ENCODE data around the gene HAGHL. TPM values are rescaled to one million over a fixed set of nuclear protein-coding genes. Genes with fewer than 3 reads are reported as not detected.

The HAGHL gene
- total and polyA plus RNA-seq, 2 donors (not counting 3 experiments of a cell fraction or from before 2014, with no cell fraction given), result 6.3 to 6.8 TPM

- H3K36me3 ChIP-seq (ENCODE audit: control insufficient read depth in 2 of 2, extremely low read depth in 1 of 2, insufficient read depth in 2 of 2, low read length in 2 of 2), result peaks cover 7 to 42% of the 10 kb centered on the region in 2 experiments
- intact Hi-C loops (cut with micrococcal nuclease), result no loop called here
- H3K79me2 ChIP-seq (ENCODE audit: control insufficient read depth, insufficient read depth, low read length), result no peaks in the 10 kb centered on the region
- H3K4me1 ChIP-seq (ENCODE audit: control insufficient read depth, extremely low read depth, insufficient read depth, low read length), result no peaks in the 10 kb centered on the region
- H4K20me1 ChIP-seq (replicated peaks; ENCODE audit: control insufficient read depth, extremely low read depth, insufficient read depth, low read length), result no peaks in the 10 kb centered on the region
- H3K27me3 ChIP-seq (ENCODE audit: control insufficient read depth in 2 of 2, insufficient read depth in 2 of 2, low read length in 2 of 2), result no peaks in the 10 kb centered on the region
- DNase-seq (ENCODE audit: low read depth, low spot score) (no peak), FAIRE-seq (no peak)
- ChIA-PET POLR2A (no interaction called here), CTCF (no interaction called here)
- dilution Hi-C loops (cut with MboI; ENCODE audit: extremely low pct_ligation_motif_present, low sequenced_read_pairs), result no loop called here
- no peaks in the 10 kb centered on the region for H3K9me3 ChIP-seq (replicated peaks; ENCODE audit: control insufficient read depth, insufficient read depth, low read length)
- H3K4me2 ChIP-seq (ENCODE audit: insufficient read depth, low read length), result no peak overlapping the region
- no peak overlapping the region for H3K9ac ChIP-seq (replicated peaks; ENCODE audit: extremely low read depth, insufficient read depth, low read length)
- no peak overlapping the region for H3K4me3 ChIP-seq (replicated peaks in 1 of 3; ENCODE audit: insufficient read depth in 1 of 3, low read depth in 1 of 3, low read length in 3 of 3)
- TF ChIP-seq GATA2 (IDR thresholded peaks at IDR 0.05; ENCODE audit: insufficient read depth, insufficient read length, low read depth, low read length) (no peak), MAX (IDR thresholded peaks at IDR 0.05; ENCODE audit: insufficient read depth, insufficient read length) (no peak), CTCF (IDR thresholded peaks at IDR 0.05; ENCODE audit: extremely low read depth in 1 of 2, insufficient read depth in 1 of 2, low read depth in 1 of 2, low read length in 2 of 2) (no peak)
- no peaks in the 10 kb centered on the region for H3K9me1 ChIP-seq (replicated peaks; ENCODE audit: control insufficient read depth, extremely low read depth, insufficient read depth, low read length)
- no peak overlapping the region for H3K27ac ChIP-seq (ENCODE audit: insufficient read depth, low read depth, low read length)
- BruUV-seq (replicated peaks), result no TSS peak
- no peak overlapping the region for H2AFZ ChIP-seq (ENCODE audit: low read depth, low read length)
Measured at GRCh38 chr16:734208-734980, 7.5 kb downstream of the HAGHL start.
